CD4-positive, alpha-beta T cell (primary cell): ENCODE results near the gene FSHR. TPM values are rescaled to one million over a fixed set of nuclear protein-coding genes. Genes with fewer than 3 reads are reported as not detected.

Experiments
- ATAC-seq: fragments of 200-7000 bp; cut with Tn5 transposase; one replicate; pipeline ENCODE4 v1.10.0; 2022; ENCODE audit warnings: mild to moderate bottlenecking; ENCODE audit not compliant: poor library complexity
- CTCF ChIA-PET: fragments of 350-600 bp; sonication (Branson Sonifier 250); formaldehyde crosslinking; loops from one replicate; lab custom pipeline; 2021; ENCODE audit warnings: antibody characterized with exemption, inconsistent platforms; lab: Charles Lee
- POLR2A ChIA-PET: fragments of 350-600 bp; sonication (Branson Sonifier 250); formaldehyde crosslinking; loops from one replicate; lab custom pipeline; 2021; ENCODE audit warnings: antibody characterized with exemption, inconsistent platforms; lab: Charles Lee
- DNase-seq, 14 experiments: peaks; one replicate each; pipeline ENCODE4 v3.0.0-alpha.2; 2013 to 2020; ENCODE audit warnings: mixed read lengths in 2 of 14
- H3K27ac ChIP-seq, 2 donors: one replicate each; pipeline versions ENCODE4 v1.5.1 to v1.7.0; 2013; ENCODE audit warnings: low read length in 2 of 2, low read depth in 1 of 2, mild to moderate bottlenecking in 1 of 2
- H3K27me3 ChIP-seq, 2 experiments: 1 replicate in 1 of 2; 2 replicates in 1 of 2; pipeline versions ENCODE4 v1.6.1 to v1.7.0; 2013; ENCODE audit warnings: low read length in 2 of 2, control low read depth in 1 of 2, mild to moderate bottlenecking in 1 of 2, moderate library complexity in 1 of 2; ENCODE audit not compliant: insufficient read depth in 2 of 2, control insufficient read depth in 1 of 2
- H3K36me3 ChIP-seq: one replicate; pipeline ENCODE4 v1.6.1; 2013; ENCODE audit warnings: low read length, control low read depth; ENCODE audit not compliant: insufficient read depth
- H3K4me1 ChIP-seq: one replicate; pipeline ENCODE4 v1.6.1; 2013; ENCODE audit warnings: low read length, control low read depth; ENCODE audit not compliant: insufficient read depth
- H3K4me3 ChIP-seq: one replicate; pipeline ENCODE4 v1.5.1; 2013; ENCODE audit warnings: mild to moderate bottlenecking, low read length, moderate library complexity
- H3K9me3 ChIP-seq, 2 experiments: 1 replicate in 1 of 2; 2 replicates in 1 of 2; pipeline versions ENCODE4 v1.6.1 to v1.7.0; 2013; ENCODE audit warnings: low read length in 2 of 2, mild to moderate bottlenecking in 2 of 2, control low read depth in 1 of 2, moderate library complexity in 1 of 2; ENCODE audit not compliant: control insufficient read depth in 1 of 2, insufficient read depth in 1 of 2
- H3K27ac Mint-ChIP-seq: one replicate; pipeline ENCODE4 v1.8.0; 2020; ENCODE audit warnings: mixed read lengths
- H3K27me3 Mint-ChIP-seq: one replicate; pipeline ENCODE4 v1.8.0; 2021; ENCODE audit warnings: mixed read lengths
- H3K36me3 Mint-ChIP-seq: one replicate; pipeline ENCODE4 v1.8.0; 2021; ENCODE audit warnings: low read depth, mixed read lengths
- H3K4me1 Mint-ChIP-seq: one replicate; pipeline ENCODE4 v1.8.0; 2021; ENCODE audit warnings: low read depth, mixed read lengths
- H3K4me3 Mint-ChIP-seq: one replicate; pipeline ENCODE4 v1.8.0; 2020; ENCODE audit warnings: mild to moderate bottlenecking, mixed read lengths
- H3K9me3 Mint-ChIP-seq: one replicate; pipeline ENCODE4 v1.8.0; 2020; ENCODE audit warnings: mixed read lengths
- intact Hi-C, 2 experiments: fragments of 100-400 bp; cut with DNase I in 1 of 2; cut with micrococcal nuclease in 1 of 2; formaldehyde crosslinking; loops; one replicate each; pipeline versions ENCODE4 v1.15.1 to v1.9.0; 2023 to 2025; cut with DNase I, micrococcal nuclease
- total RNA-seq, 174 experiments: library from RNA in 2 of 174; stranded (reverse) in 2 of 174; gene quantifications; one replicate each; pipeline ENCODE4 v1.2.3 and lab custom pipeline; 2021 to 2026
- TF ChIP-seq, protein P1 (sequence below): fragments of 200-600 bp; IDR thresholded peaks from one replicate; pipeline ENCODE4 v1.8.0; 2022; ENCODE audit warnings: antibody characterized with exemption, mild to moderate bottlenecking

FSHR gene
- total RNA-seq, 2 experiments from 2014 or later: not detected

DNA sequence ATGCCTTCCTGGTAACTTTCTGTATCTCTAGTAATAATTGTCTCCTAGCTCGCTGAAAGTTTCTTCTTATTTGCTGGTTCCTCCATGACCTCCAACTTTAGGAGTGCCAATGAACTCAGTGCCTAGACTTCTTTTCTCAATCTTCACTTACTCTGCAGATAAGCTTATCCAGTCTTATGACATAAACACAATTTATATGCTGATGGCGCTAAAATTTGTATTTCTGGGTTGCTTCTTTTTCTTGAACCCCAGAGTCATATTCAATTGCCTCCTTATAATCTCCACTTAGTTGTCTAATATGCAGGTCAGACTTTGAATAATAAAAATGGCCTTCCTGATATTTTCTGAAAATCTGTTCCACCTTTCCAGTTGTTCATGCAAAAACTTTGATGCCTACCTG lies 182.5 kb downstream of the FSHR start:
- H3K36me3 ChIP-seq: no peaks in the 10 kb centered on the region
- ChIA-PET POLR2A (no interaction called here), CTCF (no interaction called here)
- no peaks in the 10 kb centered on the region for H3K9me3 ChIP-seq
- no peaks in the 10 kb centered on the region for H3K4me1 Mint-ChIP-seq
- no peak overlapping the region for H3K4me3 ChIP-seq
- TF ChIP-seq, protein P1, sequence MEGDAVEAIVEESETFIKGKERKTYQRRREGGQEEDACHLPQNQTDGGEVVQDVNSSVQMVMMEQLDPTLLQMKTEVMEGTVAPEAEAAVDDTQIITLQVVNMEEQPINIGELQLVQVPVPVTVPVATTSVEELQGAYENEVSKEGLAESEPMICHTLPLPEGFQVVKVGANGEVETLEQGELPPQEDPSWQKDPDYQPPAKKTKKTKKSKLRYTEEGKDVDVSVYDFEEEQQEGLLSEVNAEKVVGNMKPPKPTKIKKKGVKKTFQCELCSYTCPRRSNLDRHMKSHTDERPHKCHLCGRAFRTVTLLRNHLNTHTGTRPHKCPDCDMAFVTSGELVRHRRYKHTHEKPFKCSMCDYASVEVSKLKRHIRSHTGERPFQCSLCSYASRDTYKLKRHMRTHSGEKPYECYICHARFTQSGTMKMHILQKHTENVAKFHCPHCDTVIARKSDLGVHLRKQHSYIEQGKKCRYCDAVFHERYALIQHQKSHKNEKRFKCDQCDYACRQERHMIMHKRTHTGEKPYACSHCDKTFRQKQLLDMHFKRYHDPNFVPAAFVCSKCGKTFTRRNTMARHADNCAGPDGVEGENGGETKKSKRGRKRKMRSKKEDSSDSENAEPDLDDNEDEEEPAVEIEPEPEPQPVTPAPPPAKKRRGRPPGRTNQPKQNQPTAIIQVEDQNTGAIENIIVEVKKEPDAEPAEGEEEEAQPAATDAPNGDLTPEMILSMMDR: no peak
- no peaks in the 10 kb centered on the region for H3K27me3 ChIP-seq
- no peaks in the 10 kb centered on the region for H3K4me1 ChIP-seq
- no peaks in the 10 kb centered on the region for H3K36me3 Mint-ChIP-seq
- no peak overlapping the region for H3K4me3 Mint-ChIP-seq
- H3K27ac ChIP-seq: no peak overlapping the region
- no peak overlapping the region for H3K27ac Mint-ChIP-seq
- intact Hi-C loops: no loop called here
- no peak for ATAC-seq
- no peaks in the 10 kb centered on the region for H3K27me3 Mint-ChIP-seq
- no peak for DNase-seq
- no peaks in the 10 kb centered on the region for H3K9me3 Mint-ChIP-seq

- Mint-ChIP-seq H3K9me3 (no peaks in the 10 kb centered on the region), H3K4me3 (no peak overlapping the region), H3K4me1 (no peaks in the 10 kb centered on the region), H3K27ac (no peak overlapping the region), H3K27me3 (peaks cover under 1% of the 10 kb centered on the region), H3K36me3 (no peaks in the 10 kb centered on the region)
- DNase-seq (no peak), ATAC-seq (no peak)
- intact Hi-C loops: no loop called here
- CTCF ChIA-PET: no interaction called here
- TF ChIP-seq, protein P1: no peak
- Histone ChIP-seq H3K36me3 (no peaks in the 10 kb centered on the region), H3K27me3 (no peaks in the 10 kb centered on the region), H3K27ac (no peak overlapping the region), H3K9me3 (no peaks in the 10 kb centered on the region), H3K4me1 (no peaks in the 10 kb centered on the region), H3K4me3 (no peak overlapping the region)
- POLR2A ChIA-PET: no interaction called here
Measured at GRCh38 chr2:48968011-48968410, 186.3 kb downstream of the FSHR start.

GRCh38 chr2:48965204-48965603 lies 189.1 kb downstream of the FSHR start:
- Mint-ChIP-seq H3K4me3 (no peak overlapping the region), H3K4me1 (no peaks in the 10 kb centered on the region), H3K27ac (no peak overlapping the region), H3K36me3 (no peaks in the 10 kb centered on the region), H3K9me3 (no peaks in the 10 kb centered on the region), H3K27me3 (peaks cover 15% of the 10 kb centered on the region)
- DNase-seq (no peak), ATAC-seq (no peak)
- POLR2A ChIA-PET: no interaction called here
- Histone ChIP-seq H3K36me3 (no peaks in the 10 kb centered on the region), H3K27me3 (no peaks in the 10 kb centered on the region), H3K27ac (no peak overlapping the region), H3K9me3 (no peaks in the 10 kb centered on the region), H3K4me3 (no peak overlapping the region), H3K4me1 (no peaks in the 10 kb centered on the region)
- CTCF ChIA-PET: no interaction called here
- intact Hi-C loops: no loop called here
- TF ChIP-seq, protein P1: no peak
